IPS-11a (cell line): ENCODE results near the gene ALKBH2.

Source experiments
- H3K4me3 ChIP-seq: one replicate; pipeline ENCODE4 v1.5.1; 2013; ENCODE audit warnings: low read depth, low read length, control low read depth

ALKBH2 gene

GRCh38 chr12:109093022-109093918, at the start of gene ALKBH2:
TSS of gene ALKBH2 (minus strand) at chr12:109093472. CDS start at chr12:109092786, 686 bp downstream.
- H3K4me3 ChIP-seq, result peak within 1 kb of the TSS; percentile 21

- H3K4me3 ChIP-seq, result no peak overlapping the region
Observed at GRCh38 chr12:109140560-109140959, 47.3 kb upstream of the ALKBH2 start.

DNA sequence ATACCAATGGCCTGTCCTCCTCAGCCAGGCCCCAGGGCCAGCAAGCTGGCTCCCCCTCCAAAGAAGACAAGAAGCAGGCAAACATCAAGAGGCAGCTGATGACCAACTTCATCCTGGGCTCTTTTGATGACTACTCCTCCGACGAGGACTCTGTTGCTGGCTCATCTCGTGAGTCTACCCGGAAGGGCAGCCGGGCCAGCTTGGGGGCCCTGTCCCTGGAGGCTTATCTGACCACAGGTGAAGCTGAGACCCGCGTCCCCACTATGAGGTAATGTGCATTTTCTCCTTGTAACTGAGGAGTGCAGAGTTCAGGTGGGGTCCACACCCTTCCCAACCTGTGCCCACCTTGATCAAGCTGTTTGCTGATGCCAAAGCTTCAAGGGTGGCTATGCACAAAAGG, 46.5 kb upstream of the ALKBH2 start:
- no peak overlapping the region for H3K4me3 ChIP-seq

DNA sequence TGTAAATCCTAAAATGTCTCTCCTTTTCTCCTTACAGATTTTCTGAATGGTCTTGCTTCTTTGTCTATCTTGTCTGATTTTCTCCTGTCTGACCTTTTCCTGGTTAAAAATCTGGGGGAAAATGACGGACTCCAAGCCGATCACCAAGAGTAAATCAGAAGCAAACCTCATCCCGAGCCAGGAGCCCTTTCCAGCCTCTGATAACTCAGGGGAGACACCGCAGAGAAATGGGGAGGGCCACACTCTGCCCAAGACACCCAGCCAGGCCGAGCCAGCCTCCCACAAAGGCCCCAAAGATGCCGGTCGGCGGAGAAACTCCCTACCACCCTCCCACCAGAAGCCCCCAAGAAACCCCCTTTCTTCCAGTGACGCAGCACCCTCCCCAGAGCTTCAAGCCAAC, 46.1 kb upstream of the ALKBH2 start:
- no peak overlapping the region for H3K4me3 ChIP-seq

DNA sequence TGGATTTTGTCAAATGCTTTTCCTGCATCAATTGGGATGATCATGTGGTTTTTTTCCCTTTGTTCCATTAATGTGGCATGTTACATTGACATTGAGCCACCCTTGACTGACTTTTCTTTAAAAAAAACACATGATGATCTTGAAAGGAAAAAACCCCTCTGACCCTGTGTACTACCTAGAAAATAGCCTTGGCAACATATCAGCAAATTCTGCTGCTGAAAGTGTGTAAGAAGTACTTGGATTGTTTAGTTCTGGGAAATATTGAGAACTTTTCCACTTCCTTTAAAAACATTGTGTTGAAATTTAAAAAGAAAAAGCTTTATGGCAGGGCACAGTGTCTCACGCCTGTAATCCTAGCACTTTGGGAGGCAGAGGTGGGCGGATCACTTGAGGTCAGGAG, 43.8 kb upstream of the ALKBH2 start:
- H3K4me3 ChIP-seq, result no peak overlapping the region

DNA sequence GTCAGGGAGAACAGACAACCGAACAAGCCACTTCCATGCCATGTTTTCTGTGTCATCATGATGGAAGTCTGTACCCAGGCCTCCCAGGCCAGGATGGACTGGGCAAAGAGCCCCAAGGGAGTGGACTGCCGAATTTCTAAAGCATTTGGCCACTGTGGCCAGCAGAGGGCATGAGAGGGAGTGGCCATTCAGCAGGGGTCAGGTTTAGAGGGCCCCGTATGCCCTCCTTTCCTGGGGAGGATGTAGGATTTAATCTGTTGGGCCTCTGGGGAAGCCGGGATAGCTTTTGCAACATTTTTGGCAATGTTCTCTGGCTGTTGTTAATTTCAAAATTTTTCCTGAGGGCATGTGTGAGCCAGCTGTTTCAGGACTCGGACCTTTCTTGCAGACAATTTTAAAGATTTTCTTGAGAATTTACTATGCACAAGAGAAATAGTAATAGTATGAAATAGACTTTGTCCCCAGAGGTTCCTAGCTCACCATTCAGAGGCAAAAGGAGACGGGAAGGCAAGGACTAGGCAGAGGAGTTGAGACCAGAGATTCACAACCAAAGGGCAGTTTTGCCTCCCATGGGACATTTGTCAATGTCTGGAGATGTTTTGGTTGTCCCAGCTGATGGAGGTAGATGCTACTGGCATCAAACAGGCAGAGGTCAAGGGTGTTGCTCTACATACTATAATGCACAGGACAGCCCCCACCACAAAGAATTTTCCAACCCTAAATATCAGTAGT, 41.1 kb upstream of the ALKBH2 start:
- H3K4me3 ChIP-seq, result no peak overlapping the region

DNA sequence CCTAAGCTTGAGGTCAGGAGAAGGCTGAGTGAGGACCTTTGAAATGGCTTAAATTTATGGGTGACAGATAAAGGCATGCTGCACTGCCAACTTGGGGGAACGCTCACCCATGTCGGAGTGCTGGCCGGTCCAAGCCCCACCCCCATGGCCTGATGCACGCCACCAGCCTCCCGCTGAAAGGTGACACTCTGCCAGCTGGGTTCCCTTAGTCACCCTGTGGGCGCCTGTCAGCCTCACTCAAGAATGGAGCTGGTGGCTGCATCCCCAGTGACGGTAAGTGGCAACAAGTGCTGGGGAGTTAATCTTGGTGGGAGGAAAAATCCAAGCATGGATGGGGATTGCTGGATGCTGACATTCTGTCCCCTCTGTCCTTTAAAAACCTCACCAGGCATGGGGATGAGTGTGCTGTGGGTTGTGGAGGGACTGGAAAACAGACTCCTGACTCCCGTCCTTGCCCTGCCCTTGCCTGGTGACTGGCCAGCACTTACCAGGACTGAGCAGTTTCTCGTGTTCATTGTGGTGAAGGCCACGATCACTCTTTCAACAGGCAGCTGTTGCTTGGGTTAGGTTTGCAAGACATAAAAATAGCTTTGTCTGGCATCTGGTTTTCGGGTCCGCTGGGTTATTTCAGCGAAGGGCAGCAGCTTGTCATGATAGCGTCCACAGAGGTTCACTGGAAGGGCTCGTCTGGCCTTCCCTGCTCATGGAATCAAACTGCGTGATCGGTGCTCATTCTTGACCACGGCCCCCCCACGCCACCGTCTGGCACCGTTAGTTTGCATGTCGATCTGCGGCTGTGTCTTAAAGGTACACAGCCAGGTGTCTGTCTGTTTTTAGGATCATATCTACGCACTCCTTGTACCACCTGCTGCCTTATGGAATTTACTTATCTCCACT, 38.1 kb upstream of the ALKBH2 start:
- no peak overlapping the region for H3K4me3 ChIP-seq

DNA sequence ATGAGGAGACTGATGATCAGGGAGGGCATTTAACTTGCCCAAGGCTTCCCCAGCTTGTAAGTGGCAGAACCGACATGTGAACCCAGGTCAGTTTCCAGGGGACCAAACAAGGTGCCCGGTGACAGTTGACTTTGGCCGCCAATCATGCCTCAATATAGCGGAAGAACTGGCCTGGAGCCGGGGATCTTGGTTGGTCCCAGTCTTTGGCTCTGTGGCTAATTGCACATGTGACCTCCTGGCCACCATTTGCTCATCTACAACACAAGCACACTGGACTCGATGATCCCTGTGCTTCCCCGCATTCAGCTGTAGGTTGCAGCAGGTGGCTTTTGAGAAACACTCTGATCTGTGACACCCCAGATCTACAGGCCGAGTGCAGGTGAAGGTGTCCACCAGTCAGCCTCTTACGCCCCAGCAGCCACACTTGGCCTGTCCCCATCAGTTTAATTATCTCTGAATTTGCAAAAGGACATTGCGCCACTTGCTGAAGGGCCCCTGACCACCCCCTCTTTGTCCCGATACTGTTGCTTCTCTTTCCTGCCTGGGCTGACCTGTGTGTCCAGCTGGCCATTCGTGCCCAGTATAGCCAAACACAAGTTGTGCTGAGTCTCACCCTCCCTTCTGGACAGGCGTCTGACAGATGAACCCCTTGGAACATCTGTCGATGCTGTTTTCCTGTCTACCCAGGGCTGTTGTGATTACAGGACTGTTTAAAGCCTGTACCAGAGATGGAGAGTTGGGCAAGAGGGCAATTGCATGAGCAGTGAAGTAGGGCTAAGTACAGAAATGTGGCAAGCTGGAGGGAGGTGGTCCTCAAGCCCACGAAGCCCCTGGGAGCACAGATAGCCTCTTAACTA, 37.3 kb upstream of the ALKBH2 start:
- no peak overlapping the region for H3K4me3 ChIP-seq

DNA sequence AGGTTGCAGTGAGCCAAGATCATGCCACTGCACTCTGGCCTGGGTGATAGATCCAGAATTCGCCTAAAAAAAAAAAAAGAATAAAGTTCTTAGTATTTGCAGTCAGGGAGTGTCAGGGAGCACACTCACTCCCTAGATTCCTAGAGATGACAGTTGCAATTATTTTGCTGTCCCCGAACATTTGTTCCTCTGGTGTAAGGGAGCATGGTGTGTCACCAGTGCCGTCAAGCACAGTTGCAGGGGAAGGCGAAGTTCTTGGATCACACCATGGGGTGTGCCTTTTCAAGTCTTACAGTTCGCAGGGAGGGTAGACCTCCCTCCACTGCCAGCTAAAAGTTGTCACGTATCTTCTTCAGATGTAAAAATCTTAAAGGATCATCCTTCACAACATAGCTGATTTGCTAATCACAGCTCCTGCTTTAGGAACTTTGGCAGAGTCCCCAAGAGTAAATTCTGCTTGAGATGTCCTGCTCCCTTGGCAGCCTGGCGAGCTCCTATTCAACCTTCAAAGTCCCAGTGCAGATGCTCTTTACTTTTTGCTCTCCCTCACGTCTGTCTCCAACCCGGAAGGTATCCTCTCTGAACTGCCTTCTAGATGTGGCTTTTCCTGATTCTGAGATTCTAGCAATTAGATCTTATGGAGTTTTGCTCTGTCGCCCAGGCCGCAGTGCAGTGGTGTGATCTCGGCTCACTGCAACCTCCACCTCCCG, 34.4 kb upstream of the ALKBH2 start:
- no peak overlapping the region for H3K4me3 ChIP-seq

- H3K4me3 ChIP-seq, result no peak overlapping the region
Observed at GRCh38 chr12:109126784-109127183, 33.5 kb upstream of the ALKBH2 start.

DNA sequence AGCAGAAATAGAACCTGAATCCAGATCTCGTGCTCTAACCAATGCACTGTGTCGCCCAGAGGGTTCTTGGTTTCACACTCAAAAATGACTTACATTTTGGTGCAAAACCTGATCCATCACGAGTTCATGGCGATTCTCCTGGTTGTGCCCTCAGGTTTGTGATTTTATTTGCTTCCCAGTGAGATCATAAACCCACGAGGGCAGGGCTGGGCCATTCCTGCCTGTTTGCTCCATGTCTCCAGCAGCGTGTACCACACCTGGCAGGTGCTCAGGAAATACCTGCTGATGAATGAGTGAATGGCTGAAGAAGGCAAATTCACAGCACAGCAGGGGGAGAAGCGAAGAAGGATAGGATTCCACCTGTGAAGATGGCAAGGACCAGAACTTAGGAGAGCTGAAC, 32.5 kb upstream of the ALKBH2 start:
- no peak overlapping the region for H3K4me3 ChIP-seq

GRCh38 chr12:109124878-109125648, 31.8 kb upstream of the ALKBH2 start:
- H3K4me3 ChIP-seq, result no peak overlapping the region

DNA sequence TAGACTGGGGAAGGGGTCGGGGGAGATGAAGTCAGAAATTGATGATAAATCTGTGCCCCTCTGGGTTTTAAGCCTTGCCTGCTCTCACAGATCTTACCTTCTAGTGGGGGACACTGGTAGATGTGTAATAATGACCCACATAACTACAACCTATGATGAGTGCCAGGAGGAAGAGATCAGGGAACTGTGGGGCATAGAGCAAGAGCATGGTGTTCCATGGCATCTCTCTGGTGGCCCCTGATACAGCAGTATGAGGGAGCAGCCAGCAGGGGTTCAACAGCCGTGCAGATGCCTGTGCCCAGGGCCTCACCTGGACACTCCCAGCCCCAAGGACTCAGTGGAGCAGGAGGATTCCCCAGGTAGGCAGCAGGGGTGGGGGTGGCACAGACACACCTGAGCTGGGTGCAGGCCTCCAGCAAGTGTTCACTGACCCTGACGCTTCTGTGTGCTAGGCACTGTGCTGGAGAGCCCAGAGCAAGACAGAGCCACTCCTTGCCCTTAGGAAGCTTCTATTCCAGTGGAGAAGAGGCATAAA, 28.1 kb upstream of the ALKBH2 start:
- no peak overlapping the region for H3K4me3 ChIP-seq

DNA sequence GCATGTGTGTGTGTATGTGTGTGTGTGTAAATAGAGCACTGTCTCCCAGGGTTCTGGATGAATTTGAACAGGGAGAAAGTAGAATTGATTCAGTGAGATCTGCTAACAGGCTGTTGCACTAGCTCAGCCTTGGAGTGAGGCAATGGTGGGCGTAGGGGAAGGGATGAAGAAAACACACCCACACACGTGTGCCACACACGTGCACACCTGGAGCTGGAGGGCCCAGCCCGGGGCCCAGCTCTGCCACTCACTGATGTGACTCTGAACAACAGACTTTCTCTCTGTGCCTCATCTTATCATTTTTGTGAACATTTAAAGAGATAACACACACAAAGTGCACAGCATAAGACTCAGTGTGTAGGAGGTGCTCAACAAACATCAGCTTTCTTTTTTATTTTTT, 27.3 kb upstream of the ALKBH2 start:
- no peak overlapping the region for H3K4me3 ChIP-seq

DNA sequence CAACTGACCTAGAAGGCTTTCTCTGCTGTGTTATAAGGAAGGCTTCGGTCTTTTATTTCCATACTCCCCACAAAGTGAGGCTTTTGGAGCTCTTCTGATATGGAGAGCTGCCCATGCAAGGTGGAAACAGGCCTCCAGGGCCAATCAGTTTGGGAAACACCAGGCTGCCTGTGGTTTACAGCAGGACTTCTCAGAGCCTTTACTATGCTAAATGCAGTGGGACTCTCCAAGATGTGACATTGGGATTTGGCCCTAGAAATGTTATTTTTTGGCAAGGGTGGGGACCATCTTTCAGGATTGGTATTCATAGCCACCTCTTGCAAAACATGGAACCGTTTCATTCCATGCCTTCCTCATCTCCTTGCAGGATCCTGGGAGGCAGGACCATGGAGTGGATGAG, 26.8 kb upstream of the ALKBH2 start:
- H3K4me3 ChIP-seq, result no peak overlapping the region

GRCh38 chr12:109116611-109116949, 23.3 kb upstream of the ALKBH2 start:
- H3K4me3 ChIP-seq, result no peak overlapping the region

DNA sequence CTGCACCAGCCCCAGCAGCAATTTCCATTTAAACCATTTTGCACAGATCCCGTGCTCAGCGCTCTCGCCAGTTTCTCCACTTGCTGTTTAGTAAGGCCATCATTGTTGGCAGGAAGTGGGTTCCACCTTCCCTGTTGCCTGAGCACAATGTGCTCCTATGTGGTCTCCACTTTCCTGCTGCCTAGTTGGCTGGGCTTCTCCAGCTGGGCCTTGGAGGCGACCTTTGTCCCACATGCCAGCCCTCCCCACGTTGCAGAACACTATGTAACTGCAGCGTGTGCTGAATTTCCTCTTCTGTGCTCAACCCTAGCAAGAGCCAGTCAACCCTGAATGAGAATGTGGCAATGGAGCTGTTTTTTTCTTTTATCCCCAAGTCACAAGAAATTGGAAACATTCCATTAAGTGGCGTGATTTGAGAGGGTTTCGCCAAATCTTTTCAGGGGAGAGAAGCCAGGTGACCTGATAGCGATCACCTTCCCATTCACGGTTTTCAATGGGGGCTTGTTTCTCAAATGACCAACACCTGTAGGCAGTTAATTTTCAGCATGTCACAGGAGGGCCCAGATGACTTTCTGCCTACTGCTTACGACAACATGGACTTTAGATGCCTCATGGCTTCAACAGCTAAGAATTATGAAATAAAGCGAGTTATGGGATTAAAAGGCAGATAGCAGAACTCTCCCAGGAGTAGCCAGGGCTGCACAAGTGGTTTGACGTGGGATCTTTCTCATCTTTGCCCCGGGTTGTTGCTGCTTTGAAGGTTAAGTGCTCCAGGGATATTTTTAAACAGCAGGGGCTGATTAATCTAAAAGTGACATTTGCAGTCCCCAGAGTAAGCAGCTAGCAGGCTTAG, 22.7 kb upstream of the ALKBH2 start, which contains the start of gene ACACB:
Gene ACACB, plus strand, starts transcription at position 830 of the 853 bp plus-strand sequence. CDS start 22,819 bp downstream, outside the sequence.
- H3K4me3 ChIP-seq, result no peak within 1 kb of the TSS

- H3K4me3 ChIP-seq, result no peak overlapping the region
Observed at GRCh38 chr12:109115404-109115757, 22.1 kb upstream of the ALKBH2 start.
